DOHH2 (cell line): ENCODE measurements around the gene TULP1.

ENCODE experiments used
- H3F3A ChIP-seq: fragments of 200-600 bp; sonication (generic), shearing (Covaris generic); 2 replicates; pipeline ENCODE4 v1.6.0; 2016; ENCODE audit warnings: antibody characterized with exemption, mild to moderate bottlenecking; ENCODE audit not compliant: control insufficient read depth, insufficient read depth
- H3K27ac ChIP-seq: fragments of 200-600 bp; sonication (generic); 2 replicates; pipeline ENCODE4 v1.5.1; 2014; ENCODE audit warnings: low read depth, mild to moderate bottlenecking, low read length, moderate library complexity
- H3K27me3 ChIP-seq: fragments of 200-600 bp; sonication (generic); 2 replicates; pipeline ENCODE4 v1.6.1; 2014; ENCODE audit warnings: mild to moderate bottlenecking, low read length, mixed read lengths; ENCODE audit not compliant: control insufficient read depth
- H3K36me3 ChIP-seq: fragments of 200-600 bp; sonication (generic); 2 replicates; pipeline ENCODE4 v1.6.1; 2014; ENCODE audit warnings: mild to moderate bottlenecking, low read length, moderate library complexity, mixed read lengths; ENCODE audit not compliant: control insufficient read depth
- H3K4me1 ChIP-seq: fragments of 200-600 bp; sonication (generic); 2 replicates; pipeline ENCODE4 v1.6.1; 2014; ENCODE audit warnings: mild to moderate bottlenecking, low read length, mixed read lengths; ENCODE audit not compliant: control insufficient read depth
- H3K4me2 ChIP-seq: fragments of 200-600 bp; sonication (generic); 2 replicates; pipeline ENCODE4 v1.6.0; 2014; ENCODE audit warnings: mild to moderate bottlenecking, low read length, moderate library complexity
- H3K4me3 ChIP-seq: fragments of 200-600 bp; sonication (generic); 2 replicates; pipeline ENCODE4 v1.5.1; 2014; ENCODE audit warnings: mild to moderate bottlenecking, low read length, mixed read lengths
- H3K79me2 ChIP-seq: fragments of 200-600 bp; sonication (generic); 2 replicates; pipeline ENCODE4 v1.6.1; 2014; ENCODE audit warnings: mild to moderate bottlenecking, low read length, mixed read lengths; ENCODE audit not compliant: control insufficient read depth
- H3K9me2 ChIP-seq: fragments of 200-600 bp; sonication (generic); replicated peaks from 2 replicates; pipeline ENCODE4 v1.6.1; 2014; ENCODE audit warnings: mild to moderate bottlenecking, low read length, mixed read lengths; ENCODE audit not compliant: control insufficient read depth
- H3K9me3 ChIP-seq: fragments of 200-600 bp; sonication (generic); 2 replicates; pipeline ENCODE4 v1.6.1; 2014; ENCODE audit warnings: antibody characterized with exemption, low read length, mixed read lengths; ENCODE audit not compliant: control insufficient read depth, insufficient read depth
- H4K20me1 ChIP-seq: fragments of 200-600 bp; sonication (generic); 2 replicates; pipeline ENCODE4 v1.6.0; 2014; ENCODE audit warnings: low read depth, mild to moderate bottlenecking, antibody characterized with exemption, low read length, moderate library complexity; ENCODE audit not compliant: control insufficient read depth, insufficient read depth
- EZH2phosphoT487 ChIP-seq: fragments of 200-600 bp; sonication (generic); IDR thresholded peaks from 2 replicates; pipeline ENCODE4 v1.6.1; 2017; ENCODE audit warnings: borderline replicate concordance, mild to moderate bottlenecking, antibody characterized with exemption, low read length, moderate library complexity, mixed read lengths
- TF ChIP-seq, protein P1 (sequence below): fragments of 200-600 bp; sonication (generic); IDR thresholded peaks from one replicate; pipeline ENCODE4 v1.5.1; 2014; ENCODE audit warnings: antibody characterized with exemption, mild to moderate bottlenecking, low read depth, low read length; ENCODE audit not compliant: poor library complexity, severe bottlenecking

TULP1 gene

DNA sequence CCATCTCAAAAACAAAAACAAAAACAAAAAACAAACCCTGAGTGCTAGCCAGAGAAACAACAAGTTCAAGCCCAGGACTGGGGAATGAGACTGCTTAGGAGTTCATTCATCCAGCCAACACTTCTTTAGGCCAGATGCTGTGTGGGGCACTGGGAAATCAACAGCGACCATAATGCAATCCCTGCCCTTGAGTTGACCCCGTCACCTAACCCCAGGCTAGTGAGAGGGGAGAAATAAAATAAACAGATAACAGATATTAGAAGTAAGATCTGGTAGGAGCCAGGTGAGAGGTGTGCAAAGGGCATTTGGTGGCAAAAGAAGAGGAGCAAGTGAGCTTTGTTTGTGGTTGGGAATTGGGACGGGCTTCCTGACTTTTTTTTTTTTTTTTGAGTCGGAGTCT is 49.4 kb downstream of the TULP1 start:
- no peaks in the 10 kb centered on the region for H3K27me3 ChIP-seq
- no peaks in the 10 kb centered on the region for H3K9me3 ChIP-seq
- peaks cover 1% of the 10 kb centered on the region for H3K79me2 ChIP-seq
- peaks cover under 1% of the 10 kb centered on the region for H3F3A ChIP-seq
- peaks cover 13% of the 10 kb centered on the region for H3K4me1 ChIP-seq
- H3K4me2 ChIP-seq, result no peak overlapping the region
- H3K4me3 ChIP-seq, result no peak overlapping the region
- TF ChIP-seq, protein P1, sequence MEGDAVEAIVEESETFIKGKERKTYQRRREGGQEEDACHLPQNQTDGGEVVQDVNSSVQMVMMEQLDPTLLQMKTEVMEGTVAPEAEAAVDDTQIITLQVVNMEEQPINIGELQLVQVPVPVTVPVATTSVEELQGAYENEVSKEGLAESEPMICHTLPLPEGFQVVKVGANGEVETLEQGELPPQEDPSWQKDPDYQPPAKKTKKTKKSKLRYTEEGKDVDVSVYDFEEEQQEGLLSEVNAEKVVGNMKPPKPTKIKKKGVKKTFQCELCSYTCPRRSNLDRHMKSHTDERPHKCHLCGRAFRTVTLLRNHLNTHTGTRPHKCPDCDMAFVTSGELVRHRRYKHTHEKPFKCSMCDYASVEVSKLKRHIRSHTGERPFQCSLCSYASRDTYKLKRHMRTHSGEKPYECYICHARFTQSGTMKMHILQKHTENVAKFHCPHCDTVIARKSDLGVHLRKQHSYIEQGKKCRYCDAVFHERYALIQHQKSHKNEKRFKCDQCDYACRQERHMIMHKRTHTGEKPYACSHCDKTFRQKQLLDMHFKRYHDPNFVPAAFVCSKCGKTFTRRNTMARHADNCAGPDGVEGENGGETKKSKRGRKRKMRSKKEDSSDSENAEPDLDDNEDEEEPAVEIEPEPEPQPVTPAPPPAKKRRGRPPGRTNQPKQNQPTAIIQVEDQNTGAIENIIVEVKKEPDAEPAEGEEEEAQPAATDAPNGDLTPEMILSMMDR, result no peak
- no peak for TF ChIP-seq EZH2phosphoT487
- H3K9me2 ChIP-seq, result no peaks in the 10 kb centered on the region
- peaks cover under 1% of the 10 kb centered on the region; the same call in 1 of the 2 replicates for H4K20me1 ChIP-seq
- peaks cover 31% of the 10 kb centered on the region for H3K36me3 ChIP-seq
- no peak overlapping the region for H3K27ac ChIP-seq

GRCh38 chr6:35461270-35461669 is 51.4 kb downstream of the TULP1 start:
- Histone ChIP-seq H3K9me3 (no peaks in the 10 kb centered on the region), H3K4me2 (no peak overlapping the region), H3K36me3 (peaks cover 26% of the 10 kb centered on the region), H3K27ac (no peak overlapping the region), H3K9me2 (no peaks in the 10 kb centered on the region), H4K20me1 (peaks cover 3% of the 10 kb centered on the region; the same call in 1 of the 2 replicates), H3K27me3 (no peaks in the 10 kb centered on the region), H3K4me1 (0 out of 2 replicates have a peak, but pooled peaks cover 4% of the 10 kb centered on the region), H3K4me3 (no peak overlapping the region), H3F3A (no peaks in the 10 kb centered on the region), H3K79me2 (no peaks in the 10 kb centered on the region)
- TF ChIP-seq, protein P1, result no peak
- no peak for TF ChIP-seq EZH2phosphoT487

DNA sequence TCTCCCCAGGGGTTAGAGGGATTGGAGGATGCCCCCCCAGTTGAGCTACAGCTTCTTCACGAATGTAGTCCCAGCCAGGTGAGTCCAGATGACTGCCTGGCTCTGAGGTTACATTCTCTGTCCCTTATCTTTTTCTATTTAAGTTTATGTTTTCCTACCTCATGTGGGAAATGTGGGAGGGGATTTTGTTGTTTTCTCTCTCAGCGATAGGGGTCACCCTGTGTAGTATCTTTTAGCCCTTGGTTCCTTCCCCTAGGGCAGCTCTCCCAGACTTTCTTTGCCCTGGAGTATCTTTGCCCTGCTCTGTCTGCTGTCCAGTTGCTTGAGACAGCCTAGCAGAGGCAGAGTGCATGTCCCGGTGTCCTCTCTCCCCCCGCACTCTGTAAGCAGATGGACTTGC is 54.8 kb downstream of the TULP1 start:
- TF ChIP-seq, protein P1, result no peak
- TF ChIP-seq EZH2phosphoT487, result no peak
- Histone ChIP-seq H3K4me2 (no peak overlapping the region), H3K79me2 (peaks cover 13% of the 10 kb centered on the region), H3K9me3 (no peaks in the 10 kb centered on the region), H3K36me3 (peaks cover 34% of the 10 kb centered on the region), H3K4me1 (peaks cover 13% of the 10 kb centered on the region), H3K4me3 (no peak overlapping the region), H3K27me3 (no peaks in the 10 kb centered on the region), H3K27ac (no peak overlapping the region), H3K9me2 (no peaks in the 10 kb centered on the region), H4K20me1 (peaks cover 3% of the 10 kb centered on the region; the same call in 1 of the 2 replicates), H3F3A (no peaks in the 10 kb centered on the region)
